Neural crest cell (in vitro differentiated cells): ENCODE measurements around the gene HYCC2. TPM values are rescaled to one million over a fixed set of nuclear protein-coding genes. Genes with fewer than 3 reads are reported as not detected.

Source experiments
- DNase-seq: peaks from one replicate; pipeline ENCODE4 v3.0.0; 2021; ENCODE audit warnings: low read depth, mixed read lengths, low spot score
- H3K27ac Mint-ChIP-seq: one replicate; pipeline ENCODE4 v1.8.0; 2021; ENCODE audit warnings: mild to moderate bottlenecking, mixed read lengths; ENCODE audit not compliant: unreplicated experiment
- H3K27me3 Mint-ChIP-seq: 2 replicates; pipeline ENCODE4 v1.8.0; 2021; ENCODE audit warnings: low read depth, mild to moderate bottlenecking, mixed read lengths
- H3K36me3 Mint-ChIP-seq: 2 replicates; pipeline ENCODE4 v1.8.0; 2021; ENCODE audit warnings: low read depth, mild to moderate bottlenecking, mixed read lengths
- H3K4me1 Mint-ChIP-seq: 2 replicates; pipeline ENCODE4 v1.8.0; 2021; ENCODE audit warnings: mixed read lengths
- H3K4me3 Mint-ChIP-seq: one replicate; pipeline ENCODE4 v1.8.0; 2021; ENCODE audit warnings: mild to moderate bottlenecking, mixed read lengths
- H3K9me3 Mint-ChIP-seq: 2 replicates; pipeline ENCODE4 v1.8.0; 2021; ENCODE audit warnings: mixed read lengths
- total RNA-seq: library from RNA; stranded (reverse); gene quantifications from 2 replicates; pipeline ENCODE4 v1.2.1, GENCODE V29; 2021
- TF ChIP-seq, protein P1 (sequence below): fragments of 200-600 bp; sonication (generic); conservative IDR thresholded peaks from 2 replicates; pipeline ENCODE4 v1.5.0; 2021; ENCODE audit warnings: antibody characterized with exemption, mild to moderate bottlenecking

Gene HYCC2
- total RNA-seq, 1 donor from 2014 or later, result 17.4 TPM

DNA sequence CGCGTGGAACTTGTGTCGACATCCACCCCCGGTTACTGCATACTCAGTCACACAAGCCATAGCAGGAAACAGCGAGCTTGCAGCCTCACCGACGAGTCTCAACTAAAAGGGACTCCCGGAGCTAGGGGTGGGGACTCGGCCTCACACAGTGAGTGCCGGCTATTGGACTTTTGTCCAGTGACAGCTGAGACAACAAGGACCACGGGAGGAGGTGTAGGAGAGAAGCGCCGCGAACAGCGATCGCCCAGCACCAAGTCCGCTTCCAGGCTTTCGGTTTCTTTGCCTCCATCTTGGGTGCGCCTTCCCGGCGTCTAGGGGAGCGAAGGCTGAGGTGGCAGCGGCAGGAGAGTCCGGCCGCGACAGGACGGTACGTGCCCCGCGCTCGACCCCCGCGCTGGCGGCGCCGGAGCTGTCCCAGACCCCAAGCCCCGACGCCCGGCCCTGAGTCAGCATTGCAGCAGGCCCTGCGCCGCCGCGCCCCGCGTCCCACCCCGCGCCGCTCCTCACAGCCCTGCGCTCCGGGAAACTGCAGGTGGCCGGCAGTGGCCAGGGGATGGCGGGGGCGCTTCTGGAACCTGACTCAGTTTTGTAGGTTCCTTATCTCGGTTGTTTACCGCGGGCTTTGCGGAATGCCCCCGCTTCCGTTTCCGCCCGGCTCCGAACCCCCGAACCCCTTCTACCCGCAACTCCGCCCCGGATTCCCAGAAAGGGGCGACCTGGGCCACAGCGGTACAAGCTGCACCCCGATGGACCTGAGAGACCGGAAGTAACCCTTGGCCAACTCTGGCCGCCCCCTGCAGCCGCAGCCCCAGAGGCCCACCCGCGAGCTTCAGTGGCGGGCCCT, 44.9 kb upstream of the HYCC2 start, which contains the start of gene CFLAR:
CFLAR (plus strand) TSS at position 50 of the 844 bp plus-strand sequence. CDS start 13,702 bp downstream, outside the sequence.
- TF ChIP-seq, protein P1, sequence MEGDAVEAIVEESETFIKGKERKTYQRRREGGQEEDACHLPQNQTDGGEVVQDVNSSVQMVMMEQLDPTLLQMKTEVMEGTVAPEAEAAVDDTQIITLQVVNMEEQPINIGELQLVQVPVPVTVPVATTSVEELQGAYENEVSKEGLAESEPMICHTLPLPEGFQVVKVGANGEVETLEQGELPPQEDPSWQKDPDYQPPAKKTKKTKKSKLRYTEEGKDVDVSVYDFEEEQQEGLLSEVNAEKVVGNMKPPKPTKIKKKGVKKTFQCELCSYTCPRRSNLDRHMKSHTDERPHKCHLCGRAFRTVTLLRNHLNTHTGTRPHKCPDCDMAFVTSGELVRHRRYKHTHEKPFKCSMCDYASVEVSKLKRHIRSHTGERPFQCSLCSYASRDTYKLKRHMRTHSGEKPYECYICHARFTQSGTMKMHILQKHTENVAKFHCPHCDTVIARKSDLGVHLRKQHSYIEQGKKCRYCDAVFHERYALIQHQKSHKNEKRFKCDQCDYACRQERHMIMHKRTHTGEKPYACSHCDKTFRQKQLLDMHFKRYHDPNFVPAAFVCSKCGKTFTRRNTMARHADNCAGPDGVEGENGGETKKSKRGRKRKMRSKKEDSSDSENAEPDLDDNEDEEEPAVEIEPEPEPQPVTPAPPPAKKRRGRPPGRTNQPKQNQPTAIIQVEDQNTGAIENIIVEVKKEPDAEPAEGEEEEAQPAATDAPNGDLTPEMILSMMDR, result no peak
- peak within 1 kb of the TSS; percentile 90 for H3K4me3 Mint-ChIP-seq
- peaks cover 12% of the 10 kb centered on the region for H3K4me1 Mint-ChIP-seq
- H3K9me3 Mint-ChIP-seq, result no peaks in the 10 kb centered on the region
- H3K36me3 Mint-ChIP-seq, result no peaks in the 10 kb centered on the region
- H3K27me3 Mint-ChIP-seq, result no peaks in the 10 kb centered on the region
- peak; percentile 17 for DNase-seq
- peak within 1 kb of the TSS; percentile 92 for H3K27ac Mint-ChIP-seq

DNA sequence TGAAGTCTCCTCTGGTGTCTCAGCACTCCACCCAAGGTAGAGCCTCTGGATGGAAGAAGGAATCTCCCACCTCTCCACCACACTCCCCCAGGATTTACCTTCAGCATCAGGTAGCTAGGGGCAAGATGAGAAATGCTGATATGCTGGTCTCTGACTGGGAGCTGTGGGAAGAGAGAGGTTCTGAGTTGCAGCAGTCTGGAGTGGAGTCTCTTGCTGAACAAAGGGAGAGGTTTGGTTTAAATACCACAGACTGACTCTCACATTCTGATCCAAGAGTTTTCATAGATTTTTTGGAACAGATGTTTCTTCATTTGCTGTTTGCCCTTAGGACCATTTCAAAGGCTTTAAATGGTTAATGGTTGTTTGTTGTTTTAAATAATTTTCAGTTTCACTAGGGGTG, 43.4 kb upstream of the HYCC2 start:
- H3K9me3 Mint-ChIP-seq, result no peaks in the 10 kb centered on the region
- H3K4me1 Mint-ChIP-seq, result peaks cover 12% of the 10 kb centered on the region
- no peak overlapping the region for H3K27ac Mint-ChIP-seq
- no peaks in the 10 kb centered on the region for H3K27me3 Mint-ChIP-seq
- H3K4me3 Mint-ChIP-seq, result peak overlapping the region; percentile 64
- TF ChIP-seq, protein P1, result no peak
- DNase-seq, result no peak
- no peaks in the 10 kb centered on the region for H3K36me3 Mint-ChIP-seq

DNA sequence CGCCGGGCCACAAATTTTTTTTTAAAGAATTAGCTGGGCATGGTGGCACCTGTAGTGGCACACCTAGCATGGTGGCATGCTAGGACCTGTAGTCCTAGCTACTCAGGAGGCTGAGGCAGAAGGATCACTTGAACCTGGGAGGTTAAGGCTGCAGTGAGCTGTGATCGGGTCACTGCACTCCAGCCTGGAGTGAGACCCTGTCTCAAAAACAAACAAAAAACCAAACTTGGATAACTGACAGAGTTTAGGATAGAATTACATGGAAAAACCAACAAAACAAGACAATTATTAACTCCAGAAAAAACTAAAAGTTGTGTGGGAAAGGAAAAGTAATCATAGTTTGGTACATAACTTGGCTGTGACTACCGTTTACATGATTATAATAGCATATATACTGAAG, 42.9 kb upstream of the HYCC2 start:
- Mint-ChIP-seq H3K27ac (no peak overlapping the region), H3K27me3 (no peaks in the 10 kb centered on the region), H3K36me3 (no peaks in the 10 kb centered on the region), H3K4me3 (peak overlapping the region; percentile 64), H3K4me1 (peaks cover 12% of the 10 kb centered on the region), H3K9me3 (no peaks in the 10 kb centered on the region)
- no peak for DNase-seq
- TF ChIP-seq, protein P1, result no peak

DNA sequence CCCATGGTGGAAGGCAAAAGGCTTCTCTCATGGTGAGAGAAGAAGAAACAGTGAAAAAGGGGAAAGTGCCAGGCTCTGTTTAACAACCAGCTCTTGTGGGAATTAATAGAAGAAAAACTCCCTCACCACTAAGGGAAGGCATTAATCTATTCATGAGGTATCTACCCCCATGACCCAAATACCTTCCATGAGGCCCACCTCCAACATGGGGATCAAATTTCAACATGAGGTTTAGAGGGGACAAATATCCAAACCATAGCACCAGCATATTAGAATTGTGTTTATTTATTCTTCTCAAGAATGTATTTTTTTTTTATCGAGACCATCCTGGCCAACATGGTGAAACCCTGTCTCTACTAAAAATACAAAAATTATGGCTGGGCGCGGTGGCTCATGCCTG, 39.6 kb upstream of the HYCC2 start:
- no peak overlapping the region for H3K4me3 Mint-ChIP-seq
- TF ChIP-seq, protein P1, result no peak
- H3K27ac Mint-ChIP-seq, result no peak overlapping the region
- H3K4me1 Mint-ChIP-seq, result no peaks in the 10 kb centered on the region
- H3K9me3 Mint-ChIP-seq, result no peaks in the 10 kb centered on the region
- H3K36me3 Mint-ChIP-seq, result no peaks in the 10 kb centered on the region
- no peak for DNase-seq
- no peaks in the 10 kb centered on the region for H3K27me3 Mint-ChIP-seq

DNA sequence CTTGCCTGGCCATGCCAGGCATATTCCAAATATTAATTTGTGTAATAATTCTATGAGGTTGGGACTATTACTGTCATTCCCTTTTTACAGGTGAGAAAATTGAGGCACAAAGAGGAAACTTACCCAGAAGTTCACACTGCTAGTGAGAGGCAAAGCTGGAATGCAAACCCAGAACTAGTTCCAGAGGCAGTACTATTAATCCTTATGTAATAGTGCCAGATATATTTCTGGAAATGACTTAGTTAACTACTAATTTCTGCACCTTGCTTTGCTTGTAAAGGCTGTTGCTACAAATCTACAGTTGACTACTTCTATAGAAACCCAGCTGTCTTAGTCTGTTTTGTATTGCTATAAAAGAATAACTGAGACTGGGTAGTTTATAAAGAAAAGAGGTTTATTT, 39.1 kb upstream of the HYCC2 start:
- Mint-ChIP-seq H3K36me3 (no peaks in the 10 kb centered on the region), H3K4me1 (no peaks in the 10 kb centered on the region), H3K27ac (no peak overlapping the region), H3K27me3 (no peaks in the 10 kb centered on the region), H3K4me3 (no peak overlapping the region), H3K9me3 (no peaks in the 10 kb centered on the region)
- no peak for DNase-seq
- TF ChIP-seq, protein P1, result no peak
